WTC11 (cell line): ENCODE data around the gene TMEM269.

Experiments
- CTCF ChIP-seq: fragments of 200-600 bp; IDR thresholded peaks from 2 replicates; pipeline ENCODE4 v1.8.0; 2022; ENCODE audit warnings: antibody characterized with exemption
- E2F4 ChIP-seq: sonication (generic); formaldehyde crosslinking; IDR thresholded peaks from 2 replicates; pipeline ENCODE4 v1.8.1; 2022; ENCODE audit warnings: low read depth, mild to moderate bottlenecking, moderate library complexity, missing genetic modification reagents, borderline replicate concordance
- ELF4 ChIP-seq: sonication (generic); formaldehyde crosslinking; IDR thresholded peaks from 2 replicates; pipeline ENCODE4 v1.8.1; 2022; ENCODE audit warnings: low read depth, mild to moderate bottlenecking, moderate library complexity, missing genetic modification reagents
- PREB ChIP-seq: sonication (generic); formaldehyde crosslinking; IDR thresholded peaks from 2 replicates; pipeline ENCODE4 v1.8.1; 2022; ENCODE audit warnings: mild to moderate bottlenecking, missing genetic modification reagents, moderate library complexity, borderline replicate concordance

- TF ChIP-seq PREB (no peak), CTCF (no peak), E2F4 (no peak), ELF4 (CRISPR knock-in tag) (no peak)
These were observed 32.0 kb downstream of the TMEM269 start, which contains the start of the genes ERMAP and SVBP for GRCh38 chr1:42816585-42817439.
